Stomach (tissue), 9 donors: ENCODE measurements around the gene VMP1. TPM values are rescaled to one million over a fixed set of nuclear protein-coding genes. Genes with fewer than 3 reads are reported as not detected.

Experiments
- DNase-seq, 2 donors: peaks; one replicate each; pipeline versions ENCODE4 v3.0.0 to v3.0.0-alpha.2; 2013 to 2019
- H3K27ac ChIP-seq, 5 donors: fragments of 200-600 bp in 4 of 5; sonication (generic) in 4 of 5; one replicate each; pipeline ENCODE4 v1.5.1; 2013 to 2019; ENCODE audit warnings: mild to moderate bottlenecking in 1 of 5, moderate library complexity in 1 of 5
- H3K27me3 ChIP-seq, 3 donors: fragments of 200-600 bp; sonication (generic); one replicate each; pipeline ENCODE4 v1.5.1; 2017 to 2019; ENCODE audit warnings: mixed run types in 1 of 3
- H3K36me3 ChIP-seq, 4 donors: fragments of 200-600 bp; sonication (generic); 1 replicate in 3 of 4; 2 replicates in 1 of 4; pipeline ENCODE4 v1.5.1; 2016 to 2019
- H3K4me1 ChIP-seq, 4 donors: fragments of 200-600 bp; sonication (generic); one replicate each; pipeline ENCODE4 v1.5.1; 2016 to 2019
- H3K4me3 ChIP-seq, 4 donors: fragments of 200-600 bp; sonication (generic) in 3 of 4; one replicate each; pipeline ENCODE4 v1.5.1; 2016 to 2019; ENCODE audit warnings: mild to moderate bottlenecking in 1 of 4
- H3K9me3 ChIP-seq, 4 donors: fragments of 200-600 bp; sonication (generic); one replicate each; pipeline ENCODE4 v1.5.1; 2016 to 2019
- EP300 ChIP-seq: sonication (generic); formaldehyde crosslinking; IDR thresholded peaks from one replicate; pipeline ENCODE4 v1.6.1; 2017; ENCODE audit warnings: antibody characterized with exemption
- POLR2A ChIP-seq, 4 donors: fragments of 450-650 bp; IDR thresholded peaks; one replicate each; pipeline ENCODE4 v1.6.1; 2016; ENCODE audit warnings: antibody characterized with exemption in 4 of 4, control low read depth in 2 of 4, mild to moderate bottlenecking in 1 of 4, moderate library complexity in 1 of 4
- POLR2AphosphoS5 ChIP-seq, 3 donors: sonication (generic); formaldehyde crosslinking; IDR thresholded peaks; one replicate each; pipeline ENCODE4 v1.6.1; 2016; ENCODE audit warnings: antibody characterized with exemption in 3 of 3
- WGBS, 5 donors: extraction: QIAGEN DNeasy Blood & Tissue Kit in 3 of 5; methylation state at CpG; one replicate each; pipeline versions ENCODE4 v1.1.5 to v1.1.7; 2013 to 2018; 5-methylcytosine and 5-hydroxymethylcytosine counted together
- intact Hi-C: fragments of 100-400 bp; cut with DNase I; formaldehyde crosslinking; loops from one replicate; pipeline ENCODE4 v1.15.1; 2023; ENCODE audit warnings: low total_unique reads
- polyA plus RNA-seq, 3 donors: library from polyadenylated mRNA; stranded (reverse); fragments of 200-250 nt; gene quantifications; one replicate each; pipeline ENCODE4 v1.2.3, GENCODE V29; 2013
- total RNA-seq, 5 donors: library from RNA; depleted of rRNA; stranded (reverse); fragments of >200 nt; gene quantifications; one replicate each; pipeline versions ENCODE4 v1.1.0 to v1.2.3, GENCODE V29; 2014 to 2016
- TF ChIP-seq, protein P1 (sequence below), 7 experiments: fragments of 450-650 bp in 4 of 7; fragments of 200-600 bp in 3 of 7; sonication (generic) in 3 of 7; IDR thresholded peaks; one replicate each; pipeline ENCODE4 v1.5.1; 2016 to 2019; ENCODE audit warnings: antibody characterized with exemption in 7 of 7, control low read depth in 2 of 7, mild to moderate bottlenecking in 1 of 7
- donor health status: healthy with polysubstance abuse.
- donor health status: Bipolar disorder and iron deficiency.
- donor health status: healthy.

The VMP1 gene
- total and polyA plus RNA-seq, 8 donors: 24.4 to 562 (median 155) TPM

DNA sequence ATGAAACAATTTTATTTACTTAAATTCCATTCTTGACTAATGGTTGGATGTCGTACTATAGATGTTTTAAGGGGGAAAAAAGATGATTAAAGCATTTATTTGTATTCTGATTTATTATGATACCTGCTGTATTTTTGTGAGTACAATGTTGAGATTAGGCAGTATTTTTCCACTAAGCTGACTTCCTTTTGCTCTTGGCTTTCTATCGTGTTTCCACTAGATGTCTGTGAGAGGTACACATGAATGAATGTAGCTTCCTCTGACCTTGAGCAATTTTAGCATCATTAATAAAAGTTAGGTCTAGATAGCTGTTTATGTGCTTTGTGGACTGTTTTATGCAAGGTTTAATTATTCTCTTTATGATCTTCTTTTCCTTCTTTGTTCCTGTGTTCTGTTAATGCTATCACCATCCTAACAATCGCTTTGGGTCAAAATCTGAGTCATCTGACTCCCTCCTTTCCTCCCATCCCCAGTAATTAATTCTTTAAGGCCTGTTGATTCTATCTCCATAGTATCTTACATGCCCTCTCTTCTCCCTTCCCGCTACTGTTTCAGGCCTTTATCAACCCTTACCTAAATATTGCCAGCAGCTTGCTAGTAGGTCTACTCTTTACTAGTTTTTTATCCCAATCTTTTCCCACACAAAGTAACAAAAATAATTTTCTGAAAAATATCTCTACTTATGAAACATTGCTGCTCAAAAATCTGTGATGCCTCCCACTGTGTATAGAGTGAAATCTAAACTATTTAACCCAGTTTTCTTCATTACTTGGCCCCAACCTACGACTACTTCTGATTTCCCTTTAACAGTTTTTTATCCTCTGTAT lies 76.0 kb downstream of the VMP1 start:
- 46 to 53% (median 50%) methylated on average over 5 of the region's 5 CpGs for WGBS, 5 donors
- no peak overlapping the region for H3K4me3 ChIP-seq
- intact Hi-C loops: no loop called here
- H3K27ac ChIP-seq: peak overlapping the region in 4 of 5 donors; percentile 72 to 96 (median 88)
- H3K4me1 ChIP-seq: peaks cover 28 to 67% (median 49%) of the 10 kb centered on the region in 4 donors
- DNase-seq: peak in 1 of 2 donors; percentile 39
- TF ChIP-seq, protein P1, sequence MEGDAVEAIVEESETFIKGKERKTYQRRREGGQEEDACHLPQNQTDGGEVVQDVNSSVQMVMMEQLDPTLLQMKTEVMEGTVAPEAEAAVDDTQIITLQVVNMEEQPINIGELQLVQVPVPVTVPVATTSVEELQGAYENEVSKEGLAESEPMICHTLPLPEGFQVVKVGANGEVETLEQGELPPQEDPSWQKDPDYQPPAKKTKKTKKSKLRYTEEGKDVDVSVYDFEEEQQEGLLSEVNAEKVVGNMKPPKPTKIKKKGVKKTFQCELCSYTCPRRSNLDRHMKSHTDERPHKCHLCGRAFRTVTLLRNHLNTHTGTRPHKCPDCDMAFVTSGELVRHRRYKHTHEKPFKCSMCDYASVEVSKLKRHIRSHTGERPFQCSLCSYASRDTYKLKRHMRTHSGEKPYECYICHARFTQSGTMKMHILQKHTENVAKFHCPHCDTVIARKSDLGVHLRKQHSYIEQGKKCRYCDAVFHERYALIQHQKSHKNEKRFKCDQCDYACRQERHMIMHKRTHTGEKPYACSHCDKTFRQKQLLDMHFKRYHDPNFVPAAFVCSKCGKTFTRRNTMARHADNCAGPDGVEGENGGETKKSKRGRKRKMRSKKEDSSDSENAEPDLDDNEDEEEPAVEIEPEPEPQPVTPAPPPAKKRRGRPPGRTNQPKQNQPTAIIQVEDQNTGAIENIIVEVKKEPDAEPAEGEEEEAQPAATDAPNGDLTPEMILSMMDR (IDR thresholded peaks at IDR 0.05): no peak
- TF ChIP-seq POLR2AphosphoS5 (IDR thresholded peaks at IDR 0.05): peak in 1 of 3 donors; percentile 21
- no peak for TF ChIP-seq EP300
- H3K36me3 ChIP-seq: peaks cover 0 to 5% (median 2%) of the 10 kb centered on the region in 4 donors
- H3K9me3 ChIP-seq: no peaks in the 10 kb centered on the region
- H3K27me3 ChIP-seq: no peaks in the 10 kb centered on the region

DNA sequence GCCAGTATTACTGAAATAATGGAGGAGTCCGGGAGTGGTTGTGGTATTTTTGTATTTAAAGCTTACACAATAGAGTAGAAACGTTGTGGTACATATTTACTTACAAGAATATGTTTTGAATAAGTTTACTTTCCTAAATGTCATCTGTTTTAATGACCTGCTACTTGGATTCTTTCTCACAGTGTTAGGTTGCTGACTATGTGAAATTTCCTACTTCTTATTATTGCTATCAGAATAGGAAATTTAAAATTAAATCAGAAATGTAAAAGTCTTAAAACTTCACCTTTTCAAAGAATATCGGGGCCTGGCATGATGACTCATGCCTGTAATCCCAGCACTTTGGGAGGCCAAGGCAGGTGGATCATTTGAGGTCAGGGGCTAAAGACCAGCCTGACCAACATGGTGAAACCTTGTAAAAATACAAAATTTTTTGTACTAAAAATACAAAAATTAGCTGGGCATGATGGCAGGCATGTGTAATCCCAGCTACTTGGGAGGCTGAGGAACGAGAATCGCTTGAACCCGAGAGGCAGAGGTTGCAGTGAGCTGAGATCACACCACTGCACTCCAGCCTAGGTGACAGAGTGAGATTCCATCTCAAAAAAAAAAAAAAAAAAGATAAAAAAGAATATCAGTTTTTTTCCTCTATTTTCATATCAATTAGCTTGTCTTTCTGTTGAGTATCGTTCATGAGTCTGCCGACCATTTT lies 77.8 kb downstream of the VMP1 start:
- H3K4me1 ChIP-seq: peaks cover 29 to 77% (median 51%) of the 10 kb centered on the region in 4 donors
- TF ChIP-seq POLR2A (IDR thresholded peaks at IDR 0.05): no peak
- TF ChIP-seq, protein P1 (IDR thresholded peaks at IDR 0.05): no peak

DNA sequence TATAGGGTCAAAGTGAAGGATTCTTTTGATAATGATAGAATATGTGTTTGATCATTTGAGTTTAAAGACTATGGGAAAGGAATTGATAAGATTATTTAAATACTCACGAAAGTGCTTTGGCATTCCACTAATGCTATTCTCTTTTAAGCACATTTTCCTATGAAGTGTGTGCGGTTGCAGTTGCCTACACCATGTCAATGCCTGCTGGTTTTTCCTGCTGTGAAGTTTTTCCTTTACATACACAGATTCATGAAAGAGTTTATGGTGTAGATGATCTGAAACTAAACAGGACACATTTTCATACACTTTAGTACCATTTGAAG lies 78.7 kb downstream of the VMP1 start:
- WGBS, 5 donors: 2 to 19% (median 17%) methylated on average over 2 of the region's 2 CpGs
- intact Hi-C loops: no loop called here
- no peak for DNase-seq

More for the DNA sequence above, 77.8 kb downstream of the VMP1 start:
- Histone ChIP-seq H3K4me3 (no peak overlapping the region), H3K9me3 (no peaks in the 10 kb centered on the region), H3K27me3 (no peaks in the 10 kb centered on the region), H3K27ac (peak overlapping the region; percentile 70 to 96 (median 86)), H3K36me3 (no peaks in the 10 kb centered on the region)
- no peak for DNase-seq
- 62 to 69% (median 67%) methylated on average over 8 of the region's 8 CpGs for WGBS, 5 donors
- intact Hi-C loops: no loop called here

More for the DNA sequence above, 78.7 kb downstream of the VMP1 start:
- H3K27ac ChIP-seq: peak overlapping the region; percentile 72 to 96 (median 89)
- H3K4me1 ChIP-seq: peaks cover 29 to 79% (median 51%) of the 10 kb centered on the region in 4 donors
- TF ChIP-seq POLR2A (IDR thresholded peaks at IDR 0.05) (no peak), EP300 (no peak), POLR2AphosphoS5 (IDR thresholded peaks at IDR 0.05) (no peak)
- TF ChIP-seq, protein P1 (IDR thresholded peaks at IDR 0.05): no peak
- no peaks in the 10 kb centered on the region for H3K27me3 ChIP-seq
- H3K9me3 ChIP-seq: no peaks in the 10 kb centered on the region
- no peaks in the 10 kb centered on the region for H3K36me3 ChIP-seq
- H3K4me3 ChIP-seq: peak overlapping the region in 3 of 4 donors; percentile 1 to 22 (median 17)
